HS-5 (cell line): ENCODE data around the gene MAPKAP1.

Experiments used
- DNase-seq: peaks from one replicate; pipeline ENCODE4 v3.0.0-alpha.2; 2012; ENCODE audit warnings: low read depth

MAPKAP1 gene

GRCh38 chr9:125430161-125431011 is 276.6 kb downstream of the MAPKAP1 start:
- DNase-seq = no peak

GRCh38 chr9:125429476-125430160 is 277.4 kb downstream of the MAPKAP1 start:
- DNase-seq = no peak

- no peak for DNase-seq
Observed at GRCh38 chr9:125428902-125429467, 278.0 kb downstream of the MAPKAP1 start.

- DNase-seq = no peak
Observed at GRCh38 chr9:125428060-125428901, 278.7 kb downstream of the MAPKAP1 start.

- no peak for DNase-seq
Observed at GRCh38 chr9:125427556-125427955, 279.5 kb downstream of the MAPKAP1 start.

- no peak for DNase-seq
Observed at GRCh38 chr9:125426926-125427325, 280.1 kb downstream of the MAPKAP1 start.

- no peak for DNase-seq
Observed at GRCh38 chr9:125425901-125426515, 281.0 kb downstream of the MAPKAP1 start.

- DNase-seq = no peak
Observed at GRCh38 chr9:125425170-125425897, 281.7 kb downstream of the MAPKAP1 start.

- DNase-seq = no peak
Observed at GRCh38 chr9:125423964-125424363, 283.0 kb downstream of the MAPKAP1 start.

- DNase-seq = no peak
Observed at GRCh38 chr9:125422853-125423252, 284.2 kb downstream of the MAPKAP1 start.

GRCh38 chr9:125421591-125422181 is 285.3 kb downstream of the MAPKAP1 start:
- DNase-seq = no peak

GRCh38 chr9:125421166-125421565 is 285.8 kb downstream of the MAPKAP1 start:
- no peak for DNase-seq

GRCh38 chr9:125418404-125418803 is 288.6 kb downstream of the MAPKAP1 start:
- DNase-seq = no peak

GRCh38 chr9:125416517-125416916 is 290.5 kb downstream of the MAPKAP1 start:
- DNase-seq = no peak

- no peak for DNase-seq
Observed at GRCh38 chr9:125415583-125416460, 291.2 kb downstream of the MAPKAP1 start.

GRCh38 chr9:125413579-125413978 is 293.4 kb downstream of the MAPKAP1 start:
- DNase-seq = no peak

GRCh38 chr9:125412166-125412565 is 294.8 kb downstream of the MAPKAP1 start:
- no peak for DNase-seq

- no peak for DNase-seq
Observed at GRCh38 chr9:125411171-125411756, 295.7 kb downstream of the MAPKAP1 start.

- no peak for DNase-seq
Observed at GRCh38 chr9:125410522-125410894, 296.5 kb downstream of the MAPKAP1 start.
